IMR-90 (cell line): Measurements from ENCODE around the gene TMPRSS3. TPM values are rescaled to one million over a fixed set of nuclear protein-coding genes. Genes with fewer than 3 reads are reported as not detected.

Experiments
- ATAC-seq: fragments of 200-7000 bp; cut with Tn5 transposase; 2 replicates; pipeline ENCODE4 v1.9.1; 2020; ENCODE audit warnings: low read depth, mild to moderate bottlenecking, moderate library complexity
- BruUV-seq: library from RNA; stranded (reverse); fragments of 400-500 nt; replicated peaks from 2 replicates; lab custom pipeline; 2021; lab: Mats Ljungman, UMichigan
- CTCF ChIA-PET: fragments of 300-600 bp; formaldehyde crosslinking; extraction: SDS; loops from one replicate; lab custom pipeline; 2021; ENCODE audit warnings: antibody characterized with exemption; lab: Yijun Ruan, JAX
- POLR2A ChIA-PET: fragments of 300-600 bp; sonication (Branson Sonifier 250); formaldehyde crosslinking; loops from one replicate; lab custom pipeline; 2022; ENCODE audit warnings: antibody characterized with exemption; ENCODE audit not compliant: unreplicated experiment; lab: Charles Lee
- DNase-seq: peaks from one replicate; pipeline ENCODE4 v3.0.0; 2013
- H2AFZ ChIP-seq: replicated peaks from 2 replicates; pipeline ENCODE3; 2013; ENCODE audit warnings: low read length, mild to moderate bottlenecking; ENCODE audit not compliant: poor library complexity
- H2AK5ac ChIP-seq: 2 replicates; pipeline ENCODE4 v1.6.1; 2013; ENCODE audit warnings: low read depth, low read length, inconsistent platforms
- H2AK9ac ChIP-seq: replicated peaks from 2 replicates; pipeline ENCODE3; 2013; ENCODE audit warnings: mild to moderate bottlenecking, low read depth, low read length, moderate library complexity; ENCODE audit not compliant: poor library complexity
- H2BK120ac ChIP-seq: 2 replicates; pipeline ENCODE4 v1.6.1; 2013; ENCODE audit warnings: low read depth, low read length, inconsistent platforms
- H2BK15ac ChIP-seq: 3 replicates; pipeline ENCODE4 v1.6.1; 2013; ENCODE audit warnings: low read depth, low read length, inconsistent platforms
- H2BK20ac ChIP-seq: 2 replicates; pipeline ENCODE4 v1.6.1; 2013; ENCODE audit warnings: low read depth, mild to moderate bottlenecking, inconsistent platforms, low read length, moderate library complexity
- H2BK5ac ChIP-seq: 2 replicates; pipeline ENCODE4 v1.6.1; 2013; ENCODE audit warnings: mild to moderate bottlenecking, low read depth, low read length, inconsistent platforms; ENCODE audit not compliant: poor library complexity, severe bottlenecking
- H3K14ac ChIP-seq: replicated peaks from 2 replicates; pipeline ENCODE4 v1.6.1; 2013; ENCODE audit warnings: low read depth, low read length, inconsistent platforms
- H3K18ac ChIP-seq: 2 replicates; pipeline ENCODE4 v1.6.1; 2013; ENCODE audit warnings: low read depth, low read length, control low read depth
- H3K23ac ChIP-seq: 2 replicates; pipeline ENCODE4 v1.6.1; 2013; ENCODE audit warnings: low read depth, low read length, inconsistent platforms
- H3K27ac ChIP-seq: 2 replicates; pipeline ENCODE4 v1.5.1; 2013; ENCODE audit warnings: mild to moderate bottlenecking, control low read depth, low read length; ENCODE audit not compliant: insufficient read depth
- H3K27me3 ChIP-seq: 2 replicates; pipeline ENCODE4 v1.6.1; 2013; ENCODE audit warnings: low read length; ENCODE audit not compliant: control insufficient read depth, insufficient read depth
- H3K36me3 ChIP-seq: 2 replicates; pipeline ENCODE4 v1.6.1; 2013; ENCODE audit warnings: low read length, mixed read lengths; ENCODE audit not compliant: control insufficient read depth, insufficient read depth
- H3K4ac ChIP-seq: 2 replicates; pipeline ENCODE4 v1.6.1; 2013; ENCODE audit warnings: low read depth, low read length, inconsistent platforms
- H3K4me1 ChIP-seq: 2 replicates; pipeline ENCODE4 v1.6.1; 2013; ENCODE audit warnings: low read length, mixed read lengths; ENCODE audit not compliant: control insufficient read depth, insufficient read depth
- H3K4me2 ChIP-seq: 2 replicates; pipeline ENCODE4 v1.6.1; 2013; ENCODE audit warnings: low read depth, mild to moderate bottlenecking, control low read depth, low read length, moderate library complexity
- H3K4me3 ChIP-seq: 2 replicates; pipeline ENCODE4 v1.5.1; 2013; ENCODE audit warnings: low read depth, mild to moderate bottlenecking, control low read depth, low read length, moderate library complexity; ENCODE audit not compliant: insufficient read depth
- H3K56ac ChIP-seq: 2 replicates; pipeline ENCODE4 v1.6.1; 2013; ENCODE audit warnings: low read length, inconsistent platforms; ENCODE audit not compliant: insufficient read depth; ENCODE audit errors: extremely low read depth
- H3K79me1 ChIP-seq, 2 experiments: 2 replicates each; pipeline ENCODE4 v1.6.1; 2013; ENCODE audit warnings: low read length in 2 of 2, inconsistent platforms in 1 of 2, low read depth in 1 of 2
- H3K9ac ChIP-seq: 2 replicates; pipeline ENCODE4 v1.6.1; 2013; ENCODE audit warnings: low read depth, low read length, control low read depth
- H3K9me1 ChIP-seq: 2 replicates; pipeline ENCODE4 v1.6.1; 2013; ENCODE audit warnings: low read length, inconsistent platforms; ENCODE audit not compliant: insufficient read depth
- H3K9me3 ChIP-seq: 2 replicates; pipeline ENCODE4 v1.6.1; 2013; ENCODE audit warnings: low read length; ENCODE audit not compliant: control insufficient read depth, insufficient read depth
- H4K20me1 ChIP-seq: 2 replicates; pipeline ENCODE4 v1.6.1; 2013; ENCODE audit warnings: low read length, inconsistent platforms; ENCODE audit not compliant: insufficient read depth
- H4K5ac ChIP-seq: 2 replicates; pipeline ENCODE4 v1.6.1; 2013; ENCODE audit warnings: mild to moderate bottlenecking, low read depth, low read length, control low read depth
- H4K8ac ChIP-seq, 2 experiments: 2 replicates each; pipeline ENCODE4 v1.6.1; 2013; ENCODE audit warnings: low read depth in 2 of 2, low read length in 2 of 2, control low read depth in 1 of 2, inconsistent platforms in 1 of 2
- H4K91ac ChIP-seq: 2 replicates; pipeline ENCODE4 v1.6.1; 2013; ENCODE audit warnings: low read depth, low read length, inconsistent platforms; ENCODE audit not compliant: insufficient read depth
- BHLHE40 ChIP-seq: fragments of 150-350 bp; IDR thresholded peaks from 2 replicates; pipeline ENCODE4 v1.6.1; 2016; ENCODE audit warnings: mild to moderate bottlenecking, low read depth, low read length
- CEBPB ChIP-seq: IDR thresholded peaks from 2 replicates; pipeline ENCODE4 v1.6.1; 2012; ENCODE audit warnings: low read depth, low read length, improper control_type of control experiment
- CHD1 ChIP-seq: IDR thresholded peaks from 2 replicates; pipeline ENCODE4 v1.6.1; 2012; ENCODE audit warnings: low read depth, low read length, improper control_type of control experiment
- FOS ChIP-seq: fragments of 150-350 bp; IDR thresholded peaks from 2 replicates; pipeline ENCODE4 v1.6.1; 2016; ENCODE audit warnings: low read depth, low read length
- MAFK ChIP-seq: IDR thresholded peaks from 2 replicates; pipeline ENCODE4 v1.6.1; 2012; ENCODE audit warnings: low read depth, low read length, improper control_type of control experiment
- MAZ ChIP-seq: IDR thresholded peaks from 2 replicates; pipeline ENCODE4 v1.6.1; 2012; ENCODE audit warnings: low read depth, mild to moderate bottlenecking, low read length, improper control_type of control experiment, moderate library complexity, borderline replicate concordance
- MXI1 ChIP-seq: IDR thresholded peaks from 2 replicates; pipeline ENCODE4 v1.6.1; 2012; ENCODE audit warnings: low read depth, mild to moderate bottlenecking, low read length, moderate library complexity, borderline replicate concordance
- NFE2L2 ChIP-seq: fragments of 150-350 bp; IDR thresholded peaks from 2 replicates; pipeline ENCODE4 v1.6.1; 2016; ENCODE audit warnings: low read depth, mild to moderate bottlenecking, low read length
- POLR2A ChIP-seq: IDR thresholded peaks from 2 replicates; pipeline ENCODE4 v1.6.1; 2012; ENCODE audit warnings: mild to moderate bottlenecking, low read depth, low read length
- RAD21 ChIP-seq: IDR thresholded peaks from 2 replicates; pipeline ENCODE4 v1.6.1; 2012; ENCODE audit warnings: low read length, improper control_type of control experiment
- RCOR1 ChIP-seq: IDR thresholded peaks from 2 replicates; pipeline ENCODE4 v1.6.1; 2012; ENCODE audit warnings: mild to moderate bottlenecking, low read length, improper control_type of control experiment; ENCODE audit not compliant: insufficient replicate concordance
- RFX5 ChIP-seq: IDR thresholded peaks from 2 replicates; pipeline ENCODE4 v1.8.0; 2012; ENCODE audit warnings: low read depth, mild to moderate bottlenecking, low read length, moderate library complexity
- WGBS, 2 experiments: methylation state at CpG; one replicate each; pipeline versions ENCODE4 v1.1.5 to v1.1.7; 2013; ENCODE audit warnings: missing lambda C conversion rate in 2 of 2; ENCODE audit not compliant: insufficient read length in 1 of 2; ENCODE audit errors: extremely low coverage in 2 of 2; 5-methylcytosine and 5-hydroxymethylcytosine counted together
- dilution Hi-C: fragments of 300-500 bp; cut with HindIII; formaldehyde crosslinking; loops from one replicate; pipeline ENCODE4 v1.14.3; 2018; ENCODE audit warnings: low sequenced_read_pairs; ENCODE audit not compliant: unreplicated experiment
- in situ Hi-C: fragments of 300-500 bp; cut with MboI; formaldehyde crosslinking; loops from 3 replicates; pipeline ENCODE4 v1.14.3; 2019; ENCODE audit warnings: low sequenced_read_pairs, inconsistent platforms, mixed read lengths
- intact Hi-C: fragments of 100-400 bp; cut with micrococcal nuclease; formaldehyde crosslinking; loops from 2 replicates; pipeline ENCODE4 v1.10.0; 2022
- polyA plus RNA-seq, 3 experiments: library from polyadenylated mRNA; depleted of rRNA; stranded (reverse); fragments of >200 nt; gene quantifications; 2 replicates each; pipeline ENCODE4 v1.2.3, GENCODE V29; 2012; ENCODE audit warnings: low replicate concordance in 1 of 3
- total RNA-seq: library from RNA; depleted of rRNA; stranded (reverse); fragments of >200 nt; gene quantifications from 2 replicates; pipeline ENCODE4 v1.2.3, GENCODE V29; 2012
- TF ChIP-seq, protein P1 (sequence below): fragments of 150-350 bp; IDR thresholded peaks from 2 replicates; pipeline ENCODE4 v1.6.1; 2017; ENCODE audit warnings: mild to moderate bottlenecking, antibody characterized with exemption, low read length, low read depth
- TF ChIP-seq, protein P2 (sequence below): conservative IDR thresholded peaks from 2 replicates; pipeline ENCODE4 v1.5.1; 2012; ENCODE audit warnings: mild to moderate bottlenecking, low read depth, low read length, improper control_type of control experiment
- TF ChIP-seq, protein P3 (sequence below): fragments of 150-350 bp; IDR thresholded peaks from 2 replicates; pipeline ENCODE4 v1.6.1; 2016; ENCODE audit warnings: low read depth, mild to moderate bottlenecking, low read length, moderate library complexity, borderline replicate concordance

Gene TMPRSS3
- total and polyA plus RNA-seq, 2 of the 4 experiments (the other 2 are of a cell fraction), result not detected

GRCh38 chr21:42391297-42391696, 4.6 kb downstream of the TMPRSS3 start:
- Histone ChIP-seq H2BK5ac (no peak overlapping the region), H3K23ac (no peak overlapping the region), H3K4me1 (no peaks in the 10 kb centered on the region), H2AK5ac (no peak overlapping the region), H2AK9ac (no peak overlapping the region), H3K4me2 (no peak overlapping the region), H3K14ac (no peak overlapping the region), H3K4ac (no peak overlapping the region), H4K91ac (no peak overlapping the region), H2AFZ (no peak overlapping the region), H3K18ac (no peak overlapping the region), H4K5ac (no peak overlapping the region), H3K4me3 (no peak overlapping the region), H2BK15ac (no peak overlapping the region), H3K56ac (no peak overlapping the region), H2BK20ac (no peak overlapping the region), H3K36me3 (no peaks in the 10 kb centered on the region), H3K27ac (no peak overlapping the region), H3K9ac (no peak overlapping the region), H3K9me3 (no peaks in the 10 kb centered on the region), H4K20me1 (no peaks in the 10 kb centered on the region), H4K8ac (no peak overlapping the region), H3K79me1 (no peaks in the 10 kb centered on the region), H3K9me1 (no peaks in the 10 kb centered on the region), H2BK120ac (no peak overlapping the region), H3K27me3 (peaks cover 31% of the 10 kb centered on the region)
- ChIA-PET POLR2A (no interaction called here), CTCF (no interaction called here)
- dilution Hi-C loops, result no loop called here
- intact Hi-C loops, result no loop called here
- no TSS peak for BruUV-seq
- TF ChIP-seq POLR2A (no peak), MAFK (no peak), NFE2L2 (no peak), RAD21 (no peak), CEBPB (no peak), RCOR1 (no peak), FOS (no peak), MXI1 (no peak), MAZ (no peak), BHLHE40 (no peak), RFX5 (no peak), CHD1 (no peak)
- TF ChIP-seq, protein P1, sequence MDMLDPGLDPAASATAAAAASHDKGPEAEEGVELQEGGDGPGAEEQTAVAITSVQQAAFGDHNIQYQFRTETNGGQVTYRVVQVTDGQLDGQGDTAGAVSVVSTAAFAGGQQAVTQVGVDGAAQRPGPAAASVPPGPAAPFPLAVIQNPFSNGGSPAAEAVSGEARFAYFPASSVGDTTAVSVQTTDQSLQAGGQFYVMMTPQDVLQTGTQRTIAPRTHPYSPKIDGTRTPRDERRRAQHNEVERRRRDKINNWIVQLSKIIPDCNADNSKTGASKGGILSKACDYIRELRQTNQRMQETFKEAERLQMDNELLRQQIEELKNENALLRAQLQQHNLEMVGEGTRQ, result no peak
- TF ChIP-seq, protein P2, sequence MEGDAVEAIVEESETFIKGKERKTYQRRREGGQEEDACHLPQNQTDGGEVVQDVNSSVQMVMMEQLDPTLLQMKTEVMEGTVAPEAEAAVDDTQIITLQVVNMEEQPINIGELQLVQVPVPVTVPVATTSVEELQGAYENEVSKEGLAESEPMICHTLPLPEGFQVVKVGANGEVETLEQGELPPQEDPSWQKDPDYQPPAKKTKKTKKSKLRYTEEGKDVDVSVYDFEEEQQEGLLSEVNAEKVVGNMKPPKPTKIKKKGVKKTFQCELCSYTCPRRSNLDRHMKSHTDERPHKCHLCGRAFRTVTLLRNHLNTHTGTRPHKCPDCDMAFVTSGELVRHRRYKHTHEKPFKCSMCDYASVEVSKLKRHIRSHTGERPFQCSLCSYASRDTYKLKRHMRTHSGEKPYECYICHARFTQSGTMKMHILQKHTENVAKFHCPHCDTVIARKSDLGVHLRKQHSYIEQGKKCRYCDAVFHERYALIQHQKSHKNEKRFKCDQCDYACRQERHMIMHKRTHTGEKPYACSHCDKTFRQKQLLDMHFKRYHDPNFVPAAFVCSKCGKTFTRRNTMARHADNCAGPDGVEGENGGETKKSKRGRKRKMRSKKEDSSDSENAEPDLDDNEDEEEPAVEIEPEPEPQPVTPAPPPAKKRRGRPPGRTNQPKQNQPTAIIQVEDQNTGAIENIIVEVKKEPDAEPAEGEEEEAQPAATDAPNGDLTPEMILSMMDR, result no peak
- TF ChIP-seq, protein P3, sequence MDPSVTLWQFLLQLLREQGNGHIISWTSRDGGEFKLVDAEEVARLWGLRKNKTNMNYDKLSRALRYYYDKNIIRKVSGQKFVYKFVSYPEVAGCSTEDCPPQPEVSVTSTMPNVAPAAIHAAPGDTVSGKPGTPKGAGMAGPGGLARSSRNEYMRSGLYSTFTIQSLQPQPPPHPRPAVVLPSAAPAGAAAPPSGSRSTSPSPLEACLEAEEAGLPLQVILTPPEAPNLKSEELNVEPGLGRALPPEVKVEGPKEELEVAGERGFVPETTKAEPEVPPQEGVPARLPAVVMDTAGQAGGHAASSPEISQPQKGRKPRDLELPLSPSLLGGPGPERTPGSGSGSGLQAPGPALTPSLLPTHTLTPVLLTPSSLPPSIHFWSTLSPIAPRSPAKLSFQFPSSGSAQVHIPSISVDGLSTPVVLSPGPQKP, result no peak
- no peak for ATAC-seq
- no peak for DNase-seq
- in situ Hi-C loops, result no loop called here
- no CpG with 5 or more reads among the region's 5 CpGs for WGBS, 2 experiments
